ENCODE measurements around the gene ANKRD60.

The ANKRD60 gene

GRCh38 chr20:58244517-58245030 is 16.1 kb upstream of the ANKRD60 start:
- DNase-seq = no peak

- DNase-seq = no peak
Measured at GRCh38 chr20:58243653-58244410, 15.4 kb upstream of the ANKRD60 start.

GRCh38 chr20:58242824-58243223 is 14.4 kb upstream of the ANKRD60 start:
- DNase-seq = no peak

- DNase-seq = no peak
Measured at GRCh38 chr20:58241766-58242465, 13.5 kb upstream of the ANKRD60 start.

- no peak for DNase-seq
Measured at GRCh38 chr20:58240471-58240870, 12.0 kb upstream of the ANKRD60 start.

- no peak for DNase-seq
Measured at GRCh38 chr20:58239216-58239615, 10.8 kb upstream of the ANKRD60 start.

- no peak for DNase-seq
Measured at GRCh38 chr20:58238490-58238889, 10.0 kb upstream of the ANKRD60 start.

GRCh38 chr20:58237318-58238132 is 9.1 kb upstream of the ANKRD60 start:
- no peak for DNase-seq

GRCh38 chr20:58236612-58237317 is 8.3 kb upstream of the ANKRD60 start:
- peak; percentile 93 for DNase-seq

- DNase-seq = peak; percentile 19
Measured at GRCh38 chr20:58235010-58235409, 6.6 kb upstream of the ANKRD60 start.

- DNase-seq = peak; percentile 50
Measured at GRCh38 chr20:58233881-58234528, 5.6 kb upstream of the ANKRD60 start.

GRCh38 chr20:58233393-58233792 is 4.9 kb upstream of the ANKRD60 start:
- DNase-seq = peak; percentile 20

- DNase-seq = peak; percentile 36
Measured at GRCh38 chr20:58231683-58232082, 3.2 kb upstream of the ANKRD60 start.

- peak; percentile 39 for DNase-seq
Measured at GRCh38 chr20:58229198-58229798, 845 bp upstream of the ANKRD60 start.

GRCh38 chr20:58228103-58228483 is 360 bp downstream of the ANKRD60 start:
- peak; percentile 43 for DNase-seq

GRCh38 chr20:58227391-58228102 is 906 bp downstream of the ANKRD60 start:
- peak; percentile 43 for DNase-seq

- no peak for DNase-seq
Measured at GRCh38 chr20:58225452-58226200, 2.8 kb downstream of the ANKRD60 start.

GRCh38 chr20:58224974-58225373 is 3.5 kb downstream of the ANKRD60 start:
- DNase-seq = no peak

- DNase-seq = no peak
Measured at GRCh38 chr20:58224097-58224496, 4.4 kb downstream of the ANKRD60 start.

- DNase-seq = no peak
Measured at GRCh38 chr20:58223358-58223941, 5.0 kb downstream of the ANKRD60 start.

Data from right forelimb (tissue), 1 donor.